GM23338 (cell line): ENCODE results near the gene ZC3H7A. TPM values are rescaled to one million over a fixed set of nuclear protein-coding genes. Genes with fewer than 3 reads are reported as not detected.

Experiments
- ATAC-seq: fragments of 200-7000 bp; cut with Tn5 transposase; 3 replicates; pipeline ENCODE4 v1.9.1; 2020
- DNase-seq: peaks from one replicate; pipeline ENCODE4 v3.0.0-alpha.2; 2015; ENCODE audit warnings: low spot score
- H2AFZ ChIP-seq: fragments of 200-600 bp; sonication (generic); 2 replicates; pipeline ENCODE4 v1.8.0; 2016; ENCODE audit warnings: antibody characterized with exemption, mild to moderate bottlenecking, moderate library complexity
- H3F3A ChIP-seq: fragments of 200-600 bp; sonication (generic); replicated peaks from 2 replicates; pipeline ENCODE4 v1.8.0; 2017; ENCODE audit warnings: antibody characterized with exemption, mixed run types, low read depth
- H3K27ac ChIP-seq: fragments of 200-600 bp; sonication (generic); 2 replicates; pipeline ENCODE4 v1.6.1; 2016; ENCODE audit warnings: low read depth
- H3K27me3 ChIP-seq: fragments of 200-600 bp; sonication (generic); 2 replicates; pipeline ENCODE4 v1.8.0; 2016; ENCODE audit warnings: mild to moderate bottlenecking, mixed run types, moderate library complexity; ENCODE audit not compliant: insufficient read depth
- H3K36me3 ChIP-seq: fragments of 200-600 bp; sonication (generic); 2 replicates; pipeline ENCODE4 v1.8.0; 2016; ENCODE audit warnings: mild to moderate bottlenecking; ENCODE audit not compliant: insufficient read depth
- H3K4me1 ChIP-seq: fragments of 200-600 bp; sonication (generic); 2 replicates; pipeline ENCODE4 v1.8.0; 2016; ENCODE audit warnings: mild to moderate bottlenecking, moderate library complexity; ENCODE audit not compliant: insufficient read depth
- H3K4me2 ChIP-seq: fragments of 200-600 bp; sonication (generic); 2 replicates; pipeline ENCODE4 v1.7.1; 2017; ENCODE audit warnings: mixed run types
- H3K4me3 ChIP-seq: fragments of 200-600 bp; sonication (generic); 2 replicates; pipeline ENCODE4 v1.6.1; 2016; ENCODE audit warnings: mixed run types
- H3K79me2 ChIP-seq: fragments of 200-600 bp; sonication (generic); replicated peaks from 2 replicates; pipeline ENCODE4 v1.8.0; 2017; ENCODE audit warnings: mild to moderate bottlenecking; ENCODE audit not compliant: insufficient read depth
- H3K9me2 ChIP-seq: fragments of 200-600 bp; sonication (generic); 2 replicates; pipeline ENCODE4 v1.8.0; 2017; ENCODE audit not compliant: insufficient read depth
- H4K20me1 ChIP-seq: fragments of 200-600 bp; sonication (generic); replicated peaks from 2 replicates; pipeline ENCODE4 v1.8.0; 2017; ENCODE audit warnings: mild to moderate bottlenecking; ENCODE audit not compliant: insufficient read depth
- H3K27ac Mint-ChIP-seq: 2 replicates; pipeline ENCODE4 v1.8.0; 2020; ENCODE audit warnings: inconsistent platforms, mild to moderate bottlenecking, moderate library complexity, mixed read lengths
- H3K27me3 Mint-ChIP-seq: 3 replicates; pipeline ENCODE4 v1.8.0; 2022; ENCODE audit warnings: low read depth, mild to moderate bottlenecking, moderate library complexity, mixed read lengths, inconsistent platforms; ENCODE audit not compliant: insufficient read depth, poor library complexity
- H3K36me3 Mint-ChIP-seq: 3 replicates; pipeline ENCODE4 v1.8.0; 2021; ENCODE audit warnings: low read depth, mild to moderate bottlenecking, inconsistent platforms, moderate library complexity, mixed read lengths
- H3K4me1 Mint-ChIP-seq: 3 replicates; pipeline ENCODE4 v1.8.0; 2020; ENCODE audit warnings: mild to moderate bottlenecking, inconsistent platforms, mixed read lengths
- H3K4me3 Mint-ChIP-seq: 3 replicates; pipeline ENCODE4 v1.8.0; 2021; ENCODE audit warnings: moderate library complexity, mild to moderate bottlenecking, inconsistent platforms, mixed read lengths
- H3K9me3 Mint-ChIP-seq: 3 replicates; pipeline ENCODE4 v1.8.0; 2020; ENCODE audit warnings: moderate library complexity, mild to moderate bottlenecking, inconsistent platforms, mixed read lengths
- CREB1 ChIP-seq: fragments of 250-450 bp; sonication (Bioruptor Pico); IDR thresholded peaks from 2 replicates; pipeline ENCODE4 v1.5.0; 2020; ENCODE audit warnings: low read depth, mild to moderate bottlenecking, moderate library complexity
- CTCF ChIP-seq, 2 experiments: fragments of 200-600 bp in 1 of 2; sonication (generic) in 1 of 2; conservative IDR thresholded peaks; 2 replicates each; pipeline versions ENCODE4 v1.5.1 to v1.6.1; 2016 to 2017; ENCODE audit warnings: antibody characterized with exemption in 2 of 2, low read depth in 2 of 2, mild to moderate bottlenecking in 2 of 2, moderate library complexity in 1 of 2
- ETS1 ChIP-seq: IDR thresholded peaks from 2 replicates; pipeline ENCODE4 v1.6.1; 2016; ENCODE audit warnings: antibody characterized with exemption
- EZH2 ChIP-seq: fragments of 200-600 bp; sonication (generic); IDR thresholded peaks from one replicate; pipeline ENCODE4 v1.8.0; 2017; ENCODE audit warnings: antibody characterized with exemption, mild to moderate bottlenecking, low read depth; ENCODE audit not compliant: unreplicated experiment
- EZH2phosphoT487 ChIP-seq: fragments of 200-600 bp; sonication (generic); IDR thresholded peaks from one replicate; pipeline ENCODE4 v1.8.1; 2018; ENCODE audit warnings: antibody characterized with exemption; ENCODE audit not compliant: unreplicated experiment
- JUNB ChIP-seq: IDR thresholded peaks from one replicate; pipeline ENCODE4 v1.6.1; 2016; ENCODE audit warnings: antibody characterized with exemption; ENCODE audit not compliant: unreplicated experiment
- NANOG ChIP-seq: IDR thresholded peaks from 2 replicates; pipeline ENCODE4 v1.6.1; 2016; ENCODE audit warnings: antibody characterized with exemption, borderline replicate concordance
- POLR2AphosphoS5 ChIP-seq: IDR thresholded peaks from 2 replicates; pipeline ENCODE4 v1.6.1; 2016; ENCODE audit warnings: antibody characterized with exemption, low read depth
- REST ChIP-seq: IDR thresholded peaks from one replicate; pipeline ENCODE4 v1.6.1; 2018; ENCODE audit warnings: antibody characterized with exemption; ENCODE audit not compliant: unreplicated experiment
- STAT1 ChIP-seq: IDR thresholded peaks from one replicate; pipeline ENCODE4 v1.6.1; 2016; ENCODE audit warnings: antibody characterized with exemption; ENCODE audit not compliant: unreplicated experiment
- ZNF114 ChIP-seq: fragments of 250-450 bp; sonication (Bioruptor Pico); IDR thresholded peaks from 2 replicates; pipeline ENCODE4 v1.5.0; 2020; ENCODE audit warnings: mild to moderate bottlenecking, moderate library complexity
- ZNF331 ChIP-seq: fragments of 250-450 bp; sonication (Bioruptor Pico); IDR thresholded peaks from 2 replicates; pipeline ENCODE4 v1.5.0; 2020; ENCODE audit warnings: low read depth, mild to moderate bottlenecking, moderate library complexity
- ZNF462 ChIP-seq: fragments of 250-450 bp; sonication (Bioruptor Pico); IDR thresholded peaks from 2 replicates; pipeline ENCODE4 v1.5.0; 2020; ENCODE audit warnings: mild to moderate bottlenecking, moderate library complexity
- polyA plus RNA-seq: library from polyadenylated mRNA; unstranded; fragments of >200 nt; fragmentation: Nextera tagmentation; extraction: Ambion mirVana; gene quantifications from 2 replicates; pipeline ENCODE4 v1.2.1, GENCODE V29; 2016
- total RNA-seq: library from RNA; depleted of rRNA; stranded (reverse); fragments of >200 nt; shearing (Covaris generic); gene quantifications from 2 replicates; pipeline ENCODE4 v1.2.3, GENCODE V29; 2014

The ZC3H7A gene
- total and polyA plus RNA-seq, 2 experiments from 2014 or later, result 32.7 to 42.2 TPM

- Histone ChIP-seq H3K4me2 (peak overlapping the region; percentile 95; the same call in 1 of the 2 replicates), H3K79me2 (peaks cover 82% of the 10 kb centered on the region), H3K4me1 (peaks cover 23% of the 10 kb centered on the region), H3K27ac (peak overlapping the region; percentile 7; the same call in 1 of the 2 replicates), H3K4me3 (peak overlapping the region; percentile 97; the same call in 1 of the 2 replicates), H3K36me3 (no peaks in the 10 kb centered on the region), H3K9me2 (no peaks in the 10 kb centered on the region), H3K27me3 (no peaks in the 10 kb centered on the region), H2AFZ (no peak overlapping the region), H3F3A (peaks cover 16% of the 10 kb centered on the region), H4K20me1 (peaks cover 34% of the 10 kb centered on the region)
- Mint-ChIP-seq H3K4me1 (peaks cover 33% of the 10 kb centered on the region; the same call in 2 of the 3 replicates), H3K36me3 (peaks cover 13% of the 10 kb centered on the region; the same call in 2 of the 3 replicates), H3K4me3 (peak overlapping the region; percentile 87), H3K9me3 (no peaks in the 10 kb centered on the region), H3K27ac (peak overlapping the region; percentile 26), H3K27me3 (peaks cover 5% of the 10 kb centered on the region)
- TF ChIP-seq JUNB, result no peak
- no peak for TF ChIP-seq REST
- TF ChIP-seq ZNF462, result no peak
- TF ChIP-seq ZNF331 (CRISPR knock-in tag), result no peak
- no peak for TF ChIP-seq CTCF (conservative IDR thresholded peaks at IDR 0.05; ENCODE audit: low read depth in 2 of 2)
- no peak for TF ChIP-seq EZH2phosphoT487
- no peak for TF ChIP-seq POLR2AphosphoS5
- TF ChIP-seq ZNF114, result no peak
- TF ChIP-seq NANOG, result no peak
- no peak for TF ChIP-seq EZH2
- TF ChIP-seq ETS1, result no peak
- no peak for TF ChIP-seq CREB1 (CRISPR knock-in tag)
- no peak for TF ChIP-seq STAT1
- DNase-seq, result no peak
- no peak for ATAC-seq
These were observed 1.8 kb downstream of the ZC3H7A start for GRCh38 chr16:11794996-11795886.
